WERI-Rb-1 (cell line): ENCODE measurements around the gene DCDC1.

Experiments used
- DNase-seq: peaks from one replicate; pipeline ENCODE4 v3.0.0-alpha.2; 2020
- H3K27ac ChIP-seq: fragments of 250-450 bp; sonication (Bioruptor Pico); 2 replicates; pipeline ENCODE4 v1.5.1; 2020; ENCODE audit warnings: mild to moderate bottlenecking, moderate library complexity
- H3K27me3 ChIP-seq: fragments of 250-450 bp; sonication (Bioruptor Pico); 2 replicates; pipeline ENCODE4 v1.5.1; 2021; ENCODE audit warnings: mild to moderate bottlenecking, low read depth, moderate library complexity; ENCODE audit not compliant: insufficient read depth, severe bottlenecking
- H3K36me3 ChIP-seq: fragments of 250-450 bp; sonication (Bioruptor Pico); 2 replicates; pipeline ENCODE4 v1.5.1; 2020; ENCODE audit warnings: mild to moderate bottlenecking, moderate library complexity
- H3K4me3 ChIP-seq: 2 replicates; pipeline ENCODE4 v1.5.1; 2011; ENCODE audit warnings: low read depth, mild to moderate bottlenecking, control low read depth, low read length
- H3K9me3 ChIP-seq: fragments of 250-450 bp; sonication (Bioruptor Pico); 2 replicates; pipeline ENCODE4 v1.5.1; 2021; ENCODE audit warnings: mild to moderate bottlenecking, moderate library complexity; ENCODE audit not compliant: severe bottlenecking
- CTCF ChIP-seq: IDR thresholded peaks from 2 replicates; pipeline ENCODE4 v1.5.1; 2011; ENCODE audit warnings: low read depth, mild to moderate bottlenecking, control low read depth, inconsistent platforms, low read length

The DCDC1 gene

GRCh38 chr11:30917859-30918478 lies 451.6 kb downstream of the DCDC1 start:
- peak; percentile 14 for DNase-seq
- peak; percentile 21; the same call in 1 of the 2 replicates for TF ChIP-seq CTCF
- Histone ChIP-seq H3K27ac (no peak overlapping the region), H3K36me3 (no peaks in the 10 kb centered on the region), H3K27me3 (no peaks in the 10 kb centered on the region), H3K9me3 (no peaks in the 10 kb centered on the region), H3K4me3 (no peak overlapping the region)

- H3K36me3 ChIP-seq, result no peaks in the 10 kb centered on the region
- TF ChIP-seq CTCF, result no peak
- H3K27ac ChIP-seq, result no peak overlapping the region
- DNase-seq, result no peak
- no peak overlapping the region for H3K4me3 ChIP-seq
- H3K9me3 ChIP-seq, result no peaks in the 10 kb centered on the region
- H3K27me3 ChIP-seq, result no peaks in the 10 kb centered on the region
These were observed 452.3 kb downstream of the DCDC1 start for GRCh38 chr11:30917266-30917665.

GRCh38 chr11:30916764-30917163 lies 452.8 kb downstream of the DCDC1 start:
- Histone ChIP-seq H3K36me3 (no peaks in the 10 kb centered on the region), H3K4me3 (no peak overlapping the region), H3K9me3 (no peaks in the 10 kb centered on the region), H3K27me3 (no peaks in the 10 kb centered on the region), H3K27ac (no peak overlapping the region)
- no peak for DNase-seq
- TF ChIP-seq CTCF, result no peak

- Histone ChIP-seq H3K27me3 (no peaks in the 10 kb centered on the region), H3K9me3 (no peaks in the 10 kb centered on the region), H3K36me3 (no peaks in the 10 kb centered on the region), H3K4me3 (no peak overlapping the region), H3K27ac (no peak overlapping the region)
- peak; percentile 81 for DNase-seq
- TF ChIP-seq CTCF, result peak; percentile 95
These were observed 455.3 kb downstream of the DCDC1 start for GRCh38 chr11:30914143-30914762.

- Histone ChIP-seq H3K27me3 (no peaks in the 10 kb centered on the region), H3K27ac (no peak overlapping the region), H3K4me3 (no peak overlapping the region), H3K36me3 (no peaks in the 10 kb centered on the region), H3K9me3 (no peaks in the 10 kb centered on the region)
- TF ChIP-seq CTCF, result no peak
- DNase-seq, result no peak
These were observed 458.3 kb downstream of the DCDC1 start for GRCh38 chr11:30911247-30911646.

- H3K27ac ChIP-seq, result no peak overlapping the region
- no peaks in the 10 kb centered on the region for H3K27me3 ChIP-seq
- no peaks in the 10 kb centered on the region for H3K9me3 ChIP-seq
- no peaks in the 10 kb centered on the region for H3K36me3 ChIP-seq
- no peak overlapping the region for H3K4me3 ChIP-seq
- DNase-seq, result no peak
- no peak for TF ChIP-seq CTCF
These were observed 460.7 kb downstream of the DCDC1 start for GRCh38 chr11:30908857-30909256.
